HG03066 (cell line): ENCODE data around the gene AEBP1.

ENCODE experiments used
- ATAC-seq: cut with Tn5 transposase; IDR thresholded peaks from one replicate; pipeline ENCODE4 v1.9.1; 2021; ENCODE audit warnings: low read depth; ENCODE audit not compliant: unreplicated experiment

The AEBP1 gene

DNA sequence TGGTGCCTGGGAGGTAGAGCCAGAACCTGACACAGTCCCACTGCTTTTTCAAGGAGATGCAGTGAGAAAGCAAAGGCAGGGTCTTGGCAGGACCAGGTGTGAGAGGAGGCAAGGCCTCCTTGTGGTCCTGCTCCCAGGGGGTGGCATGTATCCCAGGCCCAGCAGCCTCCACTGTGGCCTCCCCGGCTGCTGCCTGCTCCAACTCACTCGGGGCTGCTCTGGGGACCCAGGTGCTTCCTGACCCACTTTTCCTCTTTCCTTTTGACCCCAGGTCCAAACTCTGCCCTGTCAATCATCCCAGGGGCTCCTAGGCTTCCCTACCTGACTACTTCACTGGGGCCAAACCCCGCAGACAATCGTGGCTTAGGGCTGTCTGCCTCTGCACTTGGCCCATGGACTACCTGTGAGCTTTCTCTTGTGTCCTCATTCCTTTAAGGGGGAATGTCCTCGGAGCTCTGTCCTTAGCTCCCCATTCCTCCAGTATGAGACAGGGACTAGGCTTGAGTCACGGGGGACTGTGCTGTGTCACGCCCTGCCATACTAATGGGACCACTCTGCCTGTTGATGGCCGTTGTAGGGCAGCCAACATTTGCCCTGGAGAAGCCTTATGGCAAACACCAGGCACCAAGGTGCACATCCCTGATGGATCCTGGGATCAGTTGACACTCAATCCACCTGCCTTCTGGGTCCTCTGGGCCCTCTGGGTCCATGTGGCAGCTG lies 1.1 kb upstream of the AEBP1 start:
- ATAC-seq = no peak

DNA sequence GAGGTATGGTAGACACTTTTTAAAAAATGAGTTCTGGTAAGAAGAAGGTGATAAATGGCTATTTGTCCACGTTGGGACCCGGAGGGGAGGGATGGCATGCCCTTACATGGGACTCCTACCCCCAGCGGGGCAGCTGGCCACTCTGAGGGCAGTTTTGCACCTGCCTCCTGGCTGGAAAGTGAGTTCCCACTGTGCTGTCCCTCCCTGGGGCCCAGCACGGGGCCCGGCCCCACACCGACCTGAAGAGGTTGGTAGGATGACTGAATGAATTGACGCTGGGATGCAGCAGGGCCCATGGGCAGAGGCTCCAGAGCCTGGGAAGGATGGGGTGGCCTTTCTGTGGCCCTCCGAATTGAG lies 601 bp upstream of the AEBP1 start:
- ATAC-seq = no peak

DNA sequence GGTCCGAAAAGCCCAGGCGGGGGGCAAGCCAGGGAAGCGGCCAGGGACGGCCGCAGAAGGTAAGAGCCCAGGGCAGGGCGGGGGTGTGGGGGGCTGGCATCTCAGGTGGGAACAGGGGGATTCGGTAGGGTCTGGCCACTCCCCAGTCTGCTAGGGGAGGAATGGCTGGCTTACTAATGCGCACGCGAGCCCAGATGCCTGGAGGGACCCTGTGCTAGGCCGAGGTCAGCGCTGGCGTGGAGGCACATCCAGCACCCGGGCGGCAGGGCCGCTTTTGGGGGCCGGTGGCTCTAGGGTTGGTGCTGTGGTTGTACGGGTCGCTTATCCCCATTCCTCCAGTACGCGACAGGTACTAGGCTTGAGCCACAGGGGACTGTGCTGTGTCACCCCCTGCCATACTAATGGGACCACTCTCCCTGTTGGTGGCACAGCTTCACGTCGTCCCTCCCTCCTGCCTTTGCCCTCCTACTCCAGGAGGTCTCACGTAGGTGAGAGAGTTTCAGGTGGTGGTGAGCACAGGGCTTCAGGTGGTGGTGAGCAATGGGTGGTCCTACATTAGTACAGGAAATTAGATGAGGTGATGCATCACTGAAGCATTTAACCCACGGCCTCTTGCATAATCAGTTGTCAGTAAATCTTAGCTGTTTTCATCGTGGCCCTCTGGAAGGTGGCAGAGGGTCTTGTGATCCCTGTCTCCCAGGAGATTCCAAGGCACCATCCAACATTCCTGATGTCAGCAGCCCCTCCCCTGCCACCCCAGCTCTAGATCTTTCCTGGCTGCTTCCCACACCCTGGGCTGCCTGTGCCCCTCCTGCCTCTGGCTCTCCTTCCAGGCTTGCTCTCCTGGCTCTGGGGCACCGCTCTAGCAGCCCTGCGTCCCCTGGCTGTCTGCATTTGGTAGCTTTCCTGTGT lies 971 bp downstream of the AEBP1 start:
- no peak for ATAC-seq

DNA sequence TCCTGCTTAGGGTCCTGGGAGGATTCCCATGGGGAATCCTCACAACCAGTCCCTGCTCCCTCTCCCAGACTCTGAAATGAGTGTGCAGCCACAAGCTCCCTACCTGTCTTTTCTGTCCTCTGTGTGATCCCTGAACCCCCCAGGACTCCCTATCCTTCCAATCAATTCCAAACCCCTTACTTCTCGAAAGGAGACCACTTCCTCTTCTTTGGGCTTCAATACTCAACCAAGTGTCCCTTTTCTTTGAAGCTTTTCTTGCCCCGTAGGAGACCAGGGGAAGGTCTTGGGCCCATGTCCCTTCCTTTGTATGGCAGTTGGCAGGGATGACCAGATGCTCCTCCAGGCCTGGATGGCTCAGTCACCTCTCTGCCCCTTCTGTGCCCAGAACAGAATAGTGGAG lies 1.7 kb downstream of the AEBP1 start:
- ATAC-seq = no peak

DNA sequence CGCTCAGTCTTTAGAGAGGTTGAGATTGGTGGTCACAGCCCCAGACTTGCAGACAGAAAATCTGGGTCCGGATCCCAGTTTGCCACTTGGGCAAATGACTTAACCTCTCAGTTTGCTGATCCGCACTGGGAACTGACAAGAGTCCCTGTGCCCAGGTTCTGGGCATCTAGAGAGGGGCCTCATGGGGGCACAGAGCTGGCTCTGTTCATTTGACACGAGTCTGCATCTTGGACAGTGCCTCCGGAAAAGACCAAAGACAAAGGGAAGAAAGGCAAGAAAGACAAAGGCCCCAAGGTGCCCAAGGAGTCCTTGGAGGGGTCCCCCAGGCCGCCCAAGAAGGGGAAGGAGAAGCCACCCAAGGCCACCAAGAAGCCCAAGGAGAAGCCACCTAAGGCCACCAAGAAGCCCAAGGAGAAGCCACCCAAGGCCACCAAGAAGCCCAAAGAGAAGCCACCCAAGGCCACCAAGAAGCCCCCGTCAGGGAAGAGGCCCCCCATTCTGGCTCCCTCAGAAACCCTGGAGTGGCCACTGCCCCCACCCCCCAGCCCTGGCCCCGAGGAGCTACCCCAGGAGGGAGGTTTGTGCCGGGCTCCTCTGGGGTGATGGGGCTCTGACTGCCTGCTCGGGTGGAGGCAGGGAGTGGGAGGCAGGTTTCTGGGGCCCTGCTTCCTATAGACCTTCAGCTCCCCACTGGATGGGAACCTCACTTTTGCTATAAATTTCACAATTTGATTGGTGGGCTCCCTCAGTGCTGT lies 2.3 kb downstream of the AEBP1 start:
- ATAC-seq = no peak

DNA sequence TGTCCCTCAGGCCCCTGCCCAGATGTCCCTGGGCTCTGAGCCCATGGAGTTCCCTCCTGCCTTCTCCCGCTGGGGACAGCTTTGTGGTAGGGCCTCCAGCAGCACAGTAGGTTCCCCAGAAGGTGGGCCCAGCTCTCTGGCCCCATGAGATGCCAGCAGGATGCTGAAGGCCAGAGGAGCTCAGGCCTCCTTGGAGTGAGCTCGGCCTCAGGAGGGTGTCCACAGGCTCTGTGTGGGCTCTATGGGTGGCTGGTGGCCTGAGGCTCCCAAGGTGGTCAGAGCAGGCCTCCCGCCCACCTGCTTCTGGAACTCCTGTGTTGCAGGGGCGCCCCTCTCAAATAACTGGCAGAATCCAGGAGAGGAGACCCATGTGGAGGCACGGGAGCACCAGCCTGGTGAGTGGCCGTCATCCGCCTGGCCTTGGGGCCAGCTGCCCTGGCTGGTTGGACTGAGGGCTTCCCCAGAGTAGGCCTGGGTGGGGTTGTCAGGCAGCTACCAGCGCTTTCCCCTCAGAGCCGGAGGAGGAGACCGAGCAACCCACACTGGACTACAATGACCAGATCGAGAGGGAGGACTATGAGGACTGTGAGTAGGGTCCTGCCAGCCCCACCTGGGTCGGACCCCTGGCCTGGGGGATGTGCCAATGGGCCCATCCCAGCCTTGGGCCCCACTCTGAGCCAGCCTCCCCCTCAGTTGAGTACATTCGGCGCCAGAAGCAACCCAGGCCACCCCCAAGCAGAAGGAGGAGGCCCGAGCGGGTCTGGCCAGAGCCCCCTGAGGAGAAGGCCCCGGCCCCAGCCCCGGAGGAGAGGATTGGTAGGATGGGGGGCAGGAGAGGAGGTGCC lies 3.2 kb downstream of the AEBP1 start:
- ATAC-seq = no peak

DNA sequence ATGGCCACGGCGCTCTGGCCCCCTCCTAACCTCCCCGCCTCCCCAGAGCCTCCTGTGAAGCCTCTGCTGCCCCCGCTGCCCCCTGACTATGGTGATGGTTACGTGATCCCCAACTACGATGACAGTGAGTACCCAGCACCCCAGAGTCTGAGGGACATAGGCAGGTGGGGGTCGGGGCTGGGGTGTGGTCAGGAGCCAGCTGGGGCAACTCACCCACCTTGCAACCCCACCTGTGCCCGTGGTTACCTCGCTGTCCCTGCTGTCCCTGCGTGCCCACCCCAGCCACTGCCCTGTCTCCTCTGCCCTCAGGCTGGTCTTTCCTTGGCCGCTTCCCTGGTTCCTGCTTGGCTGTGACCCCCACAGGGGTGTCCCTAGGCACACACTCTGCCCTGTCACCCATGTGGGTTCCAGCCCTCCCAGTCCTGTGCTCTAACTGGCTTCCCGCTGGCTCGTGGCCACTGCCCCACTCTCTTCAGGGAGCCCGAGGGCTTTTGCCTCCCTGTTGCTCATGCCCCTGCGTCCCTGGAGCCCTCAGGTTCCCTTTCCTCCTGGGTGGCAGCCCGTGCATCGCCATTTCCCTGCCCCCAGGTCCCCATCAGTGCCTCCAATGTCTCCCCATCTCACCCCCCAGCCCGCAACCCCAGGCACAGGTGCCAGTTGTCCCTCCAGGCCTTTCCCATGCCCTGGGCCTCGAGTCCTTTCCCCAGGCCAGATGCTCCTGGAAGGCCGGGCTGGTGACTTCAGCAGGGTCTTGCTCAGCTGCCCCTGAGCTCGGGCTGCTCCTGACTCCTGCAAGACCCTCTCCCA lies 4.0 kb downstream of the AEBP1 start:
- ATAC-seq = no peak

DNA sequence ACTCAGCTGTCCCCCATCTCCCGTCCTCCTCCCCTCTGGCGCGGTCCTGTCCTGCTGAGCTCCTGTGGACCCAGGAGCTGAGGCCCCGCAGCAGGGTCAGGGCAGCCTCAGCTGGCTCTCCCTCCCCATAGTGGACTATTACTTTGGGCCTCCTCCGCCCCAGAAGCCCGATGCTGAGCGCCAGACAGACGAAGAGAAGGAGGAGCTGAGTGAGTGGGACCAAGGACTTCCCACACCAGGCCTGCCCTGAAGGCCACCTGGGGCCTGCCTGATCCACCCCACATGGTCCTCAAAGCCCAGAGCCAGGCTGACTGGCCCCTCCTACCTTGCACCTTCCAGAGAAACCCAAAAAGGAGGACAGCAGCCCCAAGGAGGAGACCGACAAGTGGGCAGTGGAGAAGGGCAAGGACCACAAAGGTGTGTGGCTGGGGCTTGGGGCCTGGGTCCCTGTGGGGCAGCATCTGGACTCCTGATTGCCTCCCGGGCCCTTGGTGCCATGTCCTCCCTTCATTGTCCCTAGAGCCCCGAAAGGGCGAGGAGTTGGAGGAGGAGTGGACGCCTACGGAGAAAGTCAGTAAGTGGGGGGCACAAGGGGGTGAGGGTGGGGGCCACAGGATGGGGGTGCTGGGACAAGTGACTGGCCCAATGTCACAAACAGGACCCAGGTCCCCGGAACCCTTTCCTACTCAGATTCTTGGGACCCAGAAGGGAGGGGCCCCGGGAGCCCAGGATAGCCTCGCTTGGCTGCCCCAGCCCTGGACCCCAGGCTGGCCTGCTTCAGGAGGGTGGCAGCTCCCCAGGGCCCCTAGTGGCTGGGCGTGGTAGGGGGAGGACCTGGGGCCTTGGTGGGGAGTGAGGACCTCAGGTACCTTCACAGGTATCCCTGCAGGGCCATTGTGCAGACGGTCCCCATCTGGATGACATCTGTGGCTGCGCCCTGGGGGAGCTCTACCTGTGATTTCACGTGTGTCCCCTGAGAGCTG lies 4.9 kb downstream of the AEBP1 start:
- ATAC-seq = no peak

DNA sequence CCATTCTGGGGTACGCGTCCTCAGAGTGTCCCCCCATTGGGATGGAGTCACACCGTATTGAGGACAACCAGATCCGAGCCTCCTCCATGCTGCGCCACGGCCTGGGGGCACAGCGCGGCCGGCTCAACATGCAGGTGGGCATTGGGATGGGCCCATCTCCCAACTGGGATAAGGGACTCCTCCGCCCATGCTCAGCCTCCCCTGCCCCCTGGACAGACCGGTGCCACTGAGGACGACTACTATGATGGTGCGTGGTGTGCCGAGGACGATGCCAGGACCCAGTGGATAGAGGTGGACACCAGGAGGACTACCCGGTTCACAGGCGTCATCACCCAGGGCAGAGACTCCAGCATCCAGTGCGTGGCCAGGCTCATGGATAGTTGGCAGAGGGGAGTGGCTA lies 5.8 kb downstream of the AEBP1 start:
- ATAC-seq = no peak

DNA sequence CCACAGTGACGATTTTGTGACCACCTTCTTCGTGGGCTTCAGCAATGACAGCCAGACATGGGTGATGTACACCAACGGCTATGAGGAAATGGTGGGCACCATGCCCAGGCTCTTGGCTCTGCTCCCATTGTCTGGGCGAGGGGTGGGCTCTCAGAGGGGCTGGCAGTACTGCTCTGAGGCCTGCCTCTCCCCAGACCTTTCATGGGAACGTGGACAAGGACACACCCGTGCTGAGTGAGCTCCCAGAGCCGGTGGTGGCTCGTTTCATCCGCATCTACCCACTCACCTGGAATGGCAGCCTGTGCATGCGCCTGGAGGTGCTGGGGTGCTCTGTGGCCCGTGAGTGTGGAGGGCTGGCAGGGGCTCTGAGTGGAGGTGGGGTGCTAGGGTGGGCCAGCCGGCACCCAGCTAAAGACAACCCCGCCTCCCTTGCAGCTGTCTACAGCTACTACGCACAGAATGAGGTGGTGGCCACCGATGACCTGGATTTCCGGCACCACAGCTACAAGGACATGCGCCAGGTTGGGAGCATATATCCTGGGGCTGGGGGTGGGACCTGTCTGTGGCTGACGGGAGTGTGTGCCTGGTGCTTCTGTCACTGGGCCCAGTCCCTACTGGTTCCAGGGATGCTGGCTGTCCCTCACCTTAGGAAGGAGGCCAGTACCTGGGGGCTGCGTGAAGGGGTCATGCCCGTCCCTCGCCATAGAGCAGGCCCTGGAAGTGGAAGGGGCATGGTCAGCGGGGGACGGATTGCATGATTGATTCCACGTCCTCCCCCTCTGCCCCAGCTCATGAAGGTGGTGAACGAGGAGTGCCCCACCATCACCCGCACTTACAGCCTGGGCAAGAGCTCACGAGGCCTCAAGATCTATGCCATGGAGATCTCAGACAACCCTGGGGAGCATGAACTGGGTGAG lies 6.8 kb downstream of the AEBP1 start:
- ATAC-seq = no peak

DNA sequence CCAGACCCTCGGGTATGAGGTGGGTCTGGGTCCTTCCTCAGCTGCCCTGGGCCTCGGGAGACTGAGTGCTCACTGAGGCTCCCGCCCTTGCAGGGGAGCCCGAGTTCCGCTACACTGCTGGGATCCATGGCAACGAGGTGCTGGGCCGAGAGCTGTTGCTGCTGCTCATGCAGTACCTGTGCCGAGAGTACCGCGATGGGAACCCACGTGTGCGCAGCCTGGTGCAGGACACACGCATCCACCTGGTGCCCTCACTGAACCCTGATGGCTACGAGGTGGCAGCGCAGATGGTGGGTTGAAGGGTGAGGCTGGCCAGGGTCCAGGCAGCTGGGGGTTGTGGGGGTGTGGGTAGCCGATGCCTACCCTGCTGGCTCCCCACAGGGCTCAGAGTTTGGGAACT lies 7.6 kb downstream of the AEBP1 start:
- no peak for ATAC-seq

DNA sequence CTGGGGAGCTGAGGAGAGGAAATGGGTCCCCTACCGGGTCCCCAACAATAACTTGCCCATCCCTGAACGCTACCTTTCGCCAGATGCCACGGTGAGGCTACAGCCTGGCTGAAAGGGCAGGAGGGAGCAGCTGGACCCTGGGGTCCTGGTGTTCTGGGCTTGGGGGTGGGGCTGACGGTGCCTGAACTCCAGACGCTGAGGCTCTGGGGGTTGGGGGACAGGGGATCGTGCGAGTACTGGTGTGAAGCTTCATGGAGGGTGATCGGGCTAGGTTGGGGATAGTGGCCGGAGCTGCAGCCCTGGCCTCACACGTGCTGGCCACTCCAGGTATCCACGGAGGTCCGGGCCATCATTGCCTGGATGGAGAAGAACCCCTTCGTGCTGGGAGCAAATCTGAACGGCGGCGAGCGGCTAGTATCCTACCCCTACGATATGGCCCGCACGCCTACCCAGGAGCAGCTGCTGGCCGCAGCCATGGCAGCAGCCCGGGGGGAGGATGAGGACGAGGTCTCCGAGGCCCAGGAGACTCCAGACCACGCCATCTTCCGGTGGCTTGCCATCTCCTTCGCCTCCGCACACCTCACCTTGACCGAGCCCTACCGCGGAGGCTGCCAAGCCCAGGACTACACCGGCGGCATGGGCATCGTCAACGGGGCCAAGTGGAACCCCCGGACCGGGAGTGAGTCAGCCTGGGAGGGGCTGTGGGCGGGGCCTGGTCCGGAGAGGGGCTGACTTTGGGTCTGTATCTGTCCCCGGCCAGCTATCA lies 8.3 kb downstream of the AEBP1 start:
- no peak for ATAC-seq

DNA sequence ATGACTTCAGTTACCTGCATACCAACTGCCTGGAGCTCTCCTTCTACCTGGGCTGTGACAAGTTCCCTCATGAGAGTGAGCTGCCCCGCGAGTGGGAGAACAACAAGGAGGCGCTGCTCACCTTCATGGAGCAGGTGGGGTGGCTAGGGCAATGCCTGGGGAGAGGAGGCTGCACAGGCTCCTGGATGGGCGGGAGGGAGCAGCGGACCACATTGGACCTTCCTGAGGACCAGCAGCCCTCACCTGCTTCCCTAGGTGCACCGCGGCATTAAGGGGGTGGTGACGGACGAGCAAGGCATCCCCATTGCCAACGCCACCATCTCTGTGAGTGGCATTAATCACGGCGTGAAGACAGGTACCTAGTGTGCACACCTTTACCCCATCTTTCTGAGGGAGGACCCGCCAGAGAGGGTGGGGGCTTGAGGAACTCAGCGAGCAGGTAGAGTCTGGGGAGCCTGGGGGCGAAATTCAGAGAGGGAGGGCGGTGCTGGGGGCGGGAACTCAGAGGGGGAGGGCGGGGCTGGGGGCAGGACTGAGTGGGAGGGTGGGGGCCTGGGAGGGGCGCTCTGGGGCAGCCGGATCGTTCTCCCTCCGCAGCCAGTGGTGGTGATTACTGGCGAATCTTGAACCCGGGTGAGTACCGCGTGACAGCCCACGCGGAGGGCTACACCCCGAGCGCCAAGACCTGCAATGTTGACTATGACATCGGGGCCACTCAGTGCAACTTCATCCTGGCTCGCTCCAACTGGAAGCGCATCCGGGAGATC lies 9.0 kb downstream of the AEBP1 start:
- no peak for ATAC-seq

DNA sequence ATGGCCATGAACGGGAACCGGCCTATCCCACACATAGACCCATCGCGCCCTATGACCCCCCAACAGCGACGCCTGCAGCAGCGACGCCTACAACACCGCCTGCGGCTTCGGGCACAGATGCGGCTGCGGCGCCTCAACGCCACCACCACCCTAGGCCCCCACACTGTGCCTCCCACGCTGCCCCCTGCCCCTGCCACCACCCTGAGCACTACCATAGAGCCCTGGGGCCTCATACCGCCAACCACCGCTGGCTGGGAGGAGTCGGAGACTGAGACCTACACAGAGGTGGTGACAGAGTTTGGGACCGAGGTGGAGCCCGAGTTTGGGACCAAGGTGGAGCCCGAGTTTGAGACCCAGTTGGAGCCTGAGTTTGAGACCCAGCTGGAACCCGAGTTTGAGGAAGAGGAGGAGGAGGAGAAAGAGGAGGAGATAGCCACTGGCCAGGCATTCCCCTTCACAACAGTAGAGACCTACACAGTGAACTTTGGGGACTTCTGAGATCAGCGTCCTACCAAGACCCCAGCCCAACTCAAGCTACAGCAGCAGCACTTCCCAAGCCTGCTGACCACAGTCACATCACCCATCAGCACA lies 9.7 kb downstream of the AEBP1 start:
- no peak for ATAC-seq

DNA sequence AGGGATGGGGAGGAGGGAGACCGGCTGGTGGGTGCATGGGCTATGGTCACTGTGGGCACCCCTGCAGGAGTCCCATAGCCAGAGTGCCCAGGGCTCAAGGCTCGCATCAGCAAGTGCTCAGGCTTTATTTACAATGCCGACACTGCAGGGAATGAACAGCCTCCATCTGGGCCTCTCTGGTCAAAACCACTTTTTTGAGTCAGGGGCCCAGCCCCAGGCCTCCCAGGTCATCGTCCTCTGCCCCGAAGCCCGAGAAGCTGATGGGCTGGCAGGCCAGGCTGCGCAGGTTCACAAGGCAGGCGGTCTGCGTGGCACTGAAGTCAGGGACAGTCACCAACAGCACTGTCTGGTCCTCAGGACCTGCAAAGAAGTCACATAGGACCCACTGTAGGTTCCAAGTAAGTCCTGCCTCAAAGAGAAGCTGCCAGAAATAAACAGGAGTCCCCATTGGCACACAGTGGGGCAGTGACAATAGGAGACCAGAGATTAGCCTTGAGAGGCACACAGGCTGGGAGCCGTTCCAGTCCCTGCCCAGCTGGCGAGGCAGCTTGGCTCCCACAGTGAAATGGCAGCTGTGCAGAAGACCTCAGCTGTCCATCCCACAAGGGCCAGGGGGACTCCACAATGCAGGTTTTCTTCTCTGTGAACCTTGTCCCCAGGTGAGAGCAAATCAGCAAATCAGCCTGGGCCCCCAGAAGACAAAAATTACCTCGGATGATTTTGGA lies 10.6 kb downstream of the AEBP1 start:
- ATAC-seq = no peak
